CD4-positive, alpha-beta T cell (primary cell): Measurements from ENCODE around the gene ATG12. TPM values are rescaled to one million over a fixed set of nuclear protein-coding genes. Genes with fewer than 3 reads are reported as not detected.

Source experiments
- ATAC-seq: fragments of 200-7000 bp; cut with Tn5 transposase; one replicate; pipeline ENCODE4 v1.10.0; 2022; ENCODE audit warnings: mild to moderate bottlenecking; ENCODE audit not compliant: poor library complexity
- CTCF ChIA-PET: fragments of 350-600 bp; sonication (Branson Sonifier 250); formaldehyde crosslinking; loops from one replicate; lab custom pipeline; 2021; ENCODE audit warnings: antibody characterized with exemption, inconsistent platforms; lab: Charles Lee
- POLR2A ChIA-PET: fragments of 350-600 bp; sonication (Branson Sonifier 250); formaldehyde crosslinking; loops from one replicate; lab custom pipeline; 2021; ENCODE audit warnings: antibody characterized with exemption, inconsistent platforms; lab: Charles Lee
- DNase-seq, 14 experiments: peaks; one replicate each; pipeline ENCODE4 v3.0.0-alpha.2; 2013 to 2020; ENCODE audit warnings: mixed read lengths in 2 of 14
- H3K27ac ChIP-seq, 2 donors: one replicate each; pipeline versions ENCODE4 v1.5.1 to v1.7.0; 2013; ENCODE audit warnings: low read length in 2 of 2, low read depth in 1 of 2, mild to moderate bottlenecking in 1 of 2
- H3K27me3 ChIP-seq, 2 experiments: 1 replicate in 1 of 2; 2 replicates in 1 of 2; pipeline versions ENCODE4 v1.6.1 to v1.7.0; 2013; ENCODE audit warnings: low read length in 2 of 2, control low read depth in 1 of 2, mild to moderate bottlenecking in 1 of 2, moderate library complexity in 1 of 2; ENCODE audit not compliant: insufficient read depth in 2 of 2, control insufficient read depth in 1 of 2
- H3K36me3 ChIP-seq: one replicate; pipeline ENCODE4 v1.6.1; 2013; ENCODE audit warnings: low read length, control low read depth; ENCODE audit not compliant: insufficient read depth
- H3K4me1 ChIP-seq: one replicate; pipeline ENCODE4 v1.6.1; 2013; ENCODE audit warnings: low read length, control low read depth; ENCODE audit not compliant: insufficient read depth
- H3K4me3 ChIP-seq: one replicate; pipeline ENCODE4 v1.5.1; 2013; ENCODE audit warnings: mild to moderate bottlenecking, low read length, moderate library complexity
- H3K9me3 ChIP-seq, 2 experiments: 1 replicate in 1 of 2; 2 replicates in 1 of 2; pipeline versions ENCODE4 v1.6.1 to v1.7.0; 2013; ENCODE audit warnings: low read length in 2 of 2, mild to moderate bottlenecking in 2 of 2, control low read depth in 1 of 2, moderate library complexity in 1 of 2; ENCODE audit not compliant: control insufficient read depth in 1 of 2, insufficient read depth in 1 of 2
- H3K27ac Mint-ChIP-seq: one replicate; pipeline ENCODE4 v1.8.0; 2020; ENCODE audit warnings: mixed read lengths
- H3K27me3 Mint-ChIP-seq: one replicate; pipeline ENCODE4 v1.8.0; 2021; ENCODE audit warnings: mixed read lengths
- H3K36me3 Mint-ChIP-seq: one replicate; pipeline ENCODE4 v1.8.0; 2021; ENCODE audit warnings: low read depth, mixed read lengths
- H3K4me1 Mint-ChIP-seq: one replicate; pipeline ENCODE4 v1.8.0; 2021; ENCODE audit warnings: low read depth, mixed read lengths
- H3K4me3 Mint-ChIP-seq: one replicate; pipeline ENCODE4 v1.8.0; 2020; ENCODE audit warnings: mild to moderate bottlenecking, mixed read lengths
- H3K9me3 Mint-ChIP-seq: one replicate; pipeline ENCODE4 v1.8.0; 2020; ENCODE audit warnings: mixed read lengths
- CTCF ChIP-seq: fragments of 200-600 bp; IDR thresholded peaks from one replicate; pipeline ENCODE4 v1.8.0; 2022; ENCODE audit warnings: antibody characterized with exemption, mild to moderate bottlenecking
- intact Hi-C, 2 experiments: fragments of 100-400 bp; cut with DNase I in 1 of 2; cut with micrococcal nuclease in 1 of 2; formaldehyde crosslinking; loops; one replicate each; pipeline versions ENCODE4 v1.15.1 to v1.9.0; 2023 to 2025; cut with DNase I, micrococcal nuclease
- total RNA-seq, 174 experiments: library from RNA in 2 of 174; stranded (reverse) in 2 of 174; gene quantifications; one replicate each; pipeline ENCODE4 v1.2.3 and lab custom pipeline; 2021 to 2026

The ATG12 gene
- total RNA-seq, 2 experiments from 2014 or later: 61.0 to 62.2 TPM

- peaks cover 61% of the 10 kb centered on the region for H3K4me1 Mint-ChIP-seq
- intact Hi-C loops: loop anchor here (5.0 to 10.0 kb wide), 3 partner anchors 300 to 677 kb away; partner anchors contain the start of genes CCDC112 (in 1 of the 2), FEM1C (in 1 of the 2) and TRIM36 (in 1 of the 2)
- peaks cover 13% of the 10 kb centered on the region for H3K36me3 Mint-ChIP-seq
- DNase-seq (no peak), ATAC-seq (no peak)
- H3K27ac ChIP-seq: no peak overlapping the region
- H3K4me1 ChIP-seq: peaks cover 19% of the 10 kb centered on the region
- POLR2A ChIA-PET: no interaction called here
- no peaks in the 10 kb centered on the region for H3K27me3 Mint-ChIP-seq
- H3K27ac Mint-ChIP-seq: no peak overlapping the region
- no peaks in the 10 kb centered on the region for H3K9me3 Mint-ChIP-seq
- no peak overlapping the region for H3K4me3 ChIP-seq
- no peaks in the 10 kb centered on the region for H3K9me3 ChIP-seq
- TF ChIP-seq CTCF: no peak
- H3K4me3 Mint-ChIP-seq: peak overlapping the region; percentile 43
- CTCF ChIA-PET: no interaction called here
- no peaks in the 10 kb centered on the region for H3K27me3 ChIP-seq
- H3K36me3 ChIP-seq: no peaks in the 10 kb centered on the region
These were observed 3.0 kb upstream of the ATG12 start for GRCh38 chr5:115844321-115844817.

GRCh38 chr5:115843444-115844130 lies 2.2 kb upstream of the ATG12 start:
- intact Hi-C loops: loop anchor here (2.0 to 10.0 kb wide), 4 partner anchors 239 to 676 kb away; partner anchors contain the start of genes CCDC112 (in 1 of the 2), FEM1C (in 1 of the 2) and TRIM36 (in 1 of the 2)

More at GRCh38 chr5:115843444-115844130, 2.2 kb upstream of the ATG12 start:
- H3K36me3 ChIP-seq: no peaks in the 10 kb centered on the region
- H3K4me3 ChIP-seq: no peak overlapping the region
- H3K27ac Mint-ChIP-seq: peak overlapping the region; percentile 97
- CTCF ChIA-PET: interaction anchor here (1.3 to 1.7 kb wide), 2 partner anchors 12 to 209 kb away, joined by 4 to 10 read pairs; no protein-coding TSS in a partner anchor
- no peaks in the 10 kb centered on the region for H3K27me3 Mint-ChIP-seq
- POLR2A ChIA-PET: interaction anchor here (1.2 to 1.3 kb wide), 3 partner anchors 9 to 582 kb away, joined by 3 to 5 read pairs (median 4); partner anchors contain the start of gene CCDC112
- H3K4me1 Mint-ChIP-seq: peaks cover 61% of the 10 kb centered on the region
- H3K9me3 ChIP-seq: no peaks in the 10 kb centered on the region
- DNase-seq: no peak
- peaks cover 23% of the 10 kb centered on the region for H3K4me1 ChIP-seq
- no peak for ATAC-seq
- H3K36me3 Mint-ChIP-seq: peaks cover 13% of the 10 kb centered on the region
- no peaks in the 10 kb centered on the region for H3K9me3 Mint-ChIP-seq
- no peaks in the 10 kb centered on the region for H3K27me3 ChIP-seq
- no peak for TF ChIP-seq CTCF
- H3K27ac ChIP-seq: no peak overlapping the region
- peak overlapping the region; percentile 99 for H3K4me3 Mint-ChIP-seq
